PFSK-1 (cell line): ENCODE measurements around the gene SPO11.

Experiments used
- FOXP2 ChIP-seq: optimal IDR thresholded peaks from 2 replicates; pipeline ENCODE3; 2011; ENCODE audit warnings: borderline replicate concordance, control low read depth, inconsistent platforms; ENCODE audit not compliant: insufficient read depth; ENCODE audit errors: extremely low read length, extremely low read depth
- POLR2AphosphoS5 ChIP-seq: IDR thresholded peaks from 2 replicates; pipeline ENCODE4 v1.6.1; 2012; ENCODE audit warnings: low read depth, mild to moderate bottlenecking, control low read depth, low read length, moderate library complexity
- REST ChIP-seq, 2 experiments: IDR thresholded peaks; 2 replicates each; pipeline versions ENCODE4 v1.6.1 to v1.8.0; 2011 to 2012; ENCODE audit warnings: low read depth in 2 of 2, low read length in 2 of 2, control low read depth in 1 of 2, inconsistent platforms in 1 of 2, mild to moderate bottlenecking in 1 of 2, moderate library complexity in 1 of 2; ENCODE audit not compliant: insufficient read depth in 1 of 2
- SIN3A ChIP-seq: IDR thresholded peaks from 2 replicates; pipeline ENCODE4 v1.6.1; 2012; ENCODE audit warnings: mild to moderate bottlenecking, low read length, moderate library complexity, borderline replicate concordance; ENCODE audit not compliant: insufficient read depth
- TAF1 ChIP-seq: IDR thresholded peaks from 2 replicates; pipeline ENCODE4 v1.6.1; 2012; ENCODE audit warnings: low read length, control low read depth, borderline replicate concordance; ENCODE audit not compliant: insufficient read depth

Gene SPO11

GRCh38 chr20:57389695-57390603, 60.3 kb downstream of the SPO11 start:
- TF ChIP-seq TAF1 (no peak), FOXP2 (no peak), POLR2AphosphoS5 (no peak), REST (IDR thresholded peaks at IDR 0.05; ENCODE audit: insufficient read depth in 1 of 2, low read depth in 2 of 2, low read length in 2 of 2) (no peak), SIN3A (no peak)

- TF ChIP-seq FOXP2 (no peak), SIN3A (no peak), REST (IDR thresholded peaks at IDR 0.05; ENCODE audit: insufficient read depth in 1 of 2, low read depth in 2 of 2, low read length in 2 of 2) (no peak), TAF1 (no peak), POLR2AphosphoS5 (no peak)
These were observed 61.2 kb downstream of the SPO11 start, which contains the start of gene RBM38 for GRCh38 chr20:57390604-57391438. TSS of gene RBM38 (plus strand) at chr20:57391396. CDS start at chr20:57391582, 186 bp downstream.

- no peak for TF ChIP-seq FOXP2
- no peak for TF ChIP-seq TAF1
- TF ChIP-seq REST (IDR thresholded peaks at IDR 0.05; ENCODE audit: insufficient read depth in 1 of 2, low read depth in 2 of 2, low read length in 2 of 2): no peak
- no peak for TF ChIP-seq SIN3A
- TF ChIP-seq POLR2AphosphoS5: no peak
These were observed 62.1 kb downstream of the SPO11 start for GRCh38 chr20:57391439-57392301.

GRCh38 chr20:57392512-57393271, 63.1 kb downstream of the SPO11 start:
- TF ChIP-seq REST (IDR thresholded peaks at IDR 0.05; ENCODE audit: insufficient read depth in 1 of 2, low read depth in 2 of 2, low read length in 2 of 2) (no peak), FOXP2 (no peak), TAF1 (no peak), POLR2AphosphoS5 (no peak), SIN3A (no peak)
